NCI-H2171 (cell line): Measurements from ENCODE around the gene B3GNT7.
"Not testable (repeated sequence)": the region's sequence is repeated elsewhere in the genome, so short reads cannot be mapped to it uniquely, and the experiment has no call there.

ENCODE experiments used
- DNase-seq: peaks from one replicate; lab custom pipeline; 2025; lab: John Stamatoyannopoulos, UW

B3GNT7 gene

DNA sequence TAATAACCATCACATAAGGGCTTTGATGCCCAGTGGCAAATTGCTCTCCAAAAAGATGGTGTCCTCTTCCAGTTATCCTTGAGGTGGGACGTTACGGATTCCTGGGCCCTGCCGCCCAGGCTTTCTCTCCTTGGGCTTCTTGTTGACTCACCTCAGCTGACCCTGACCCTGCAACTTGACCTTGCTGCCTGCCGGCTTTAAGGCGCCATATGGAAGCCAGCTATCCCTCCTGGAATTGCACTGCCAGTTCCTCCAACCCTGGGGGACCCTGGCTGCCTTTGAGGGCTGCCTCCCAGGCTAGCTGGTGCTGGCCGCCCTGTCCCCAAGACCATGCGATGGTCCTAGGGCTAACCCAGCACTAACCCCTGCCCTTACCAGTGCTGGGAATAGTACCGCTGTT is 28.3 kb upstream of the B3GNT7 start:
- no peak for DNase-seq

GRCh38 chr2:231369580-231370428 is 25.7 kb upstream of the B3GNT7 start:
- DNase-seq, result no peak

DNA sequence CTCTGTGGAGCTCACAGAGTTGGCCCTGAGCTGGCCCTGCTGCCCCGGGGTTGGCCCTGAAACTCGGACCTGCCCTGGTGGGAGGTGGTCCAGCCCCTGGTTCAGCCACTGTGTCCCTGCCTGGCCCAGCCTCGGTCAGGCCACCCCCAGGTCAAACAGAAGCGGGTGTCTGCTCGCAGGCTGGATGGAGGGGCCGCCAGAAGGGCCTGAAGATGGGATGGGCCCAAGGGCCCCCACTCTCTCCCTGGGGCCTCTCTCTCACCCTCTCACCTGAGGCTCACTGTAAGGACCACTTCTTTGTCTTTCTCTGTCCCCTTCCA is 25.1 kb upstream of the B3GNT7 start:
- no peak for DNase-seq

- no peak for DNase-seq
Observed at GRCh38 chr2:231370749-231371429, 24.6 kb upstream of the B3GNT7 start.

DNA sequence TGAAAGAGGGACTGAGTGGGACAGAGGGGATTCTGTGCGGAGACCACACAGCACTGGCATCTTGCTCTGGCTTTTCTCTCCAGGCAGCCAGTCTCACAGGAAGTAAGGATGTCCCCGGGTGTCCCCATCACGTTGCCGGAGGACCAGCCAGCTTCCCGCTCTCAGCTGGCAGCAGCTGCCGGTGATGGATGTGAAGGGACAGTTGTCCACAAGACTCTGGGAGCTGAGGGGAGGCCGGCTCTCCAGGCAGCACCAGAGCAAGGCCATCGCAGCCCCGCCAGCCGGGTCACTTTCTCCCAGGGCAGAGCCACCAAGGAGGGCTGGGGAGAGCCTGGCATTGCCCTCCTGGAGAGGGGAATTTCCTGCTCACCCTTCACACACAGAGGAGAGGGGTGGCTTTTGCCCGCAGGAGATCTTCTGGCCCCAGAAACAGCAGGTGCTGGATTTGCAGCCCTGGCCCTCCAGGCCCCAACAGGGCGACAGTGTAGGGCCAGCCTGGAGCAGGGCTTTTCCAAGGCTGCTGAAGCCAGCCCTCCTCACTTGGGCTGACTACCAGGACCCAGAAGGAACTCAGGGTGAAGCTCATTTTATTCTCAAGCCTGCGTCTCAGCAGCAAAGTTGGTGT is 24.0 kb upstream of the B3GNT7 start:
- no peak for DNase-seq

- no peak for DNase-seq
Observed at GRCh38 chr2:231372326-231372725, 23.2 kb upstream of the B3GNT7 start.

GRCh38 chr2:231373184-231373583 is 22.3 kb upstream of the B3GNT7 start:
- no peak for DNase-seq

DNA sequence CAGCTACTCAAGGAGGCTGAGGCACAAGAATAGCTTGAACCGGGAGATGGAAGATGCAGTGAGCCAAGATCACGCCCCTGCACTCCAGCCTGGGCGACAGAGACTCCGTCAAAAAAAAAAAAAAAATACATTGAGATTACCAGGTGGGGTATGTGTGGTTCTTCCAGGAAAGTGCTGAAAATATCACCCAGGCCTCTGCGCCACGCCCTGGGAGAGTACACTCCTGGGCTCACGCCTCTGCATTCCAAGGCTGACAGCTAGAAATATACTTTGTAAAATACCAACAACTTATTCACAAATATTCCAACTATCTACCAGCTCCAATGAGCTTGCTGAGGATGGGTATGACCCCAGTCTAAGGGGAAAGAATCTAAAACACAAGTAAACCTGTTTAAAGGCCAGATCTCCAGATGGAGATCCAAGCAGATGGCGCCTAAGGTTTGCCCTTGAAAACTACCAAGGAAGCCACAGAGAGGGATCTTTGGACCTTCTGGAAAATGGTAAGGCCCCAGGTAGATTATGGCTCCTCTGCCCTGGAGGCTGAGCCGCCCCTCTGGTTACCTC is 21.6 kb upstream of the B3GNT7 start:
- no peak for DNase-seq

DNA sequence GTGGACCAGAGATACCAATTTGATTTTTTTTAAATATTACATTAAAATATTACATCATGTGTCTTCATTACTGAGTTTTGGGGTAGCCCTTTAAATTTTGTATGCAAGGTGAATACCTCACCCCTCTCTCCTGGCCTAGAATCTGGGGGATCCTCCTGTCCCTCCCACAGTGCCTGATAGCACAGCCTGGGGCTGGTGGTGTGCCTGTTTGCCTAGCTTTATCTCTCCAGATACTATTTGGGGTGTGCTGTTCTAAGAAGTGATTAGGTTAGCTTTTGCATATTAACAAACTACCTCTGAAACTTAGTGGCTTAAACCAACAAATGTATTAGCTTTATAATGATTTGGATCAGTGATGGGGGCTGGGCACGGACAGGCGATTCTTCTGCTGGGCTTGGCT is 20.7 kb upstream of the B3GNT7 start:
- DNase-seq, result no peak

DNA sequence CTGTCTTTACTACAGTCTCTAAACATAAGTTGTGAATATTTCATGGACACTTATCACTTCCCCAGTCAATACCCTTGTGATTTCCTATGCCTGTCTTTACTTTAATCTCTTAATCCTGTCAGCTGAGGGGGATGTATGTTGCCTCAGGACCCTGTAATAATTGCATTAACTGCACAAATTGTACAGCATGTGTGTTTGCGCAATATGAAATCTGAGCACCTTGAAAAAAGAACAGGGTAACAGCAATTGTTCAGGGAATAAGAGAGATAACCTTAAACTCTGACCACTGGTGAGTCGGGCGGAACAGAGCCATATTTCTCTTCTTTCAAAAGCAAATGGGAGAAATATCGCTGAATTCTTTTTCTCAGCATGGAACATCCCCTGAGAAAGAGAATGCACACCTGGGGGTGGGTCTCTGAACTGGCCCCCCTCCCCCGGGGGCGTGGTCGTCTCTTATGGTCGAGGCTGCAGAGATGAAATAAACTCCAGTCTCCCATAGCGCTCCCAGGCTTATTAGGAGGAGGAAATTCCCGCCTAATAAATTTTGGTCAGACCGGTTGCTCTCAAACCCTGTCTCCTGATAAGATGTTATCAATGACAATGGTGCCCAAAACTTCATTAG is 19.4 kb upstream of the B3GNT7 start:
- DNase-seq, result not testable (repeated sequence)

GRCh38 chr2:231376857-231377256 is 18.7 kb upstream of the B3GNT7 start:
- DNase-seq, result no peak

- DNase-seq, result no peak
Observed at GRCh38 chr2:231378026-231378722, 17.3 kb upstream of the B3GNT7 start.

- no peak for DNase-seq
Observed at GRCh38 chr2:231379266-231380215, 16.0 kb upstream of the B3GNT7 start.

DNA sequence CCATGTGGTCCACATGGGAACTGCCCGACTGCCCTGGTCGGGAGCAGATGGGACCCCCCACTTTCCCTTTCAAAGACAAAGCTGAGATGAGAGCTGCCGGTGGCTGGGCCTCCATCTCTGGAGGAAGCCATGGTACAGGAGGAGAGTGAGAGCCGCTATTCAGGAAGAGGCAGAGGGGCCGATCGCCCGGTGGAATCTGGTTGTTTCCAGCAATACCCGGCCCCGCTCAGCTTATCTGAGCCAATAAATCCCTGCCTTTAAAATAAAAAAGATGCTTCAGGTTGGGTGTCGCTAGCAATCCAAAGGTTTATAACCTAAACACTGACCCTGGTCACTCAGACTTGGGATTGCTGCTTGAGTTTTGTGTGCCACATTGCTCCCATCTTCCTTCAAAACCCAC is 15.2 kb upstream of the B3GNT7 start:
- DNase-seq, result no peak

- no peak for DNase-seq
Observed at GRCh38 chr2:231380991-231381847, 14.3 kb upstream of the B3GNT7 start.

- DNase-seq, result no peak
Observed at GRCh38 chr2:231382116-231382515, 13.4 kb upstream of the B3GNT7 start.

DNA sequence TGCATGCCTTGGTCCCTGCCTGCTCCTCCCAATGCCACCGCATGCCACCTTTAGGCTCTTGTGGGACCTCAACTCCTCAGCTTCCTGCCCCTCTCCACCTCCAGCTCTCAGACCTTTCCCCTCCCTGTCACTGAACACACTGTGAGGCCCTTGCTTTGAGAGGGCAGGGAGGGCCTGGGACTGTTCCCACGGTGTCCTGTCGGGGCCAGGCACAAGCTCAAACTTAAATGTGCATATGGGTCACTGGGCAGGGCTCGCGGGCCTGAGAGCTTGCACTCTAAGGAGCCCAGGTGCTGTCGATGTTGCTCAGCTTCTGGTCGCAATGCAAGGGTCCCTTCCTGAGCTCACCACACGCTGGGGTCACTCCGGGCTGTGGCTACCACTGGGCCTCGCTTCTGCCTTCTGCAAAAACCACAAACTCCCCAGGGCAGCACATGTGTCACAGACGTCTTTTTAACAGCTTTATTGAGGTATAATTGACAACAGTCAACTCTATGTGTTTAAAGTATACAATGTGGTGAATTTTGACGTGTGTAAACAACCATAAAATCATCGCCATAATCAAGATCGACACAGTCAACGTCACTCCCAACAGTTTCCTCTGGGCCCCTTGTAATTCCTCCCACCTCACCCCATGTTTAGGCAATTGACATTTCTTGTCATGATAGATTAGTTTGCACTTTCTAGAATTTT is 11.9 kb upstream of the B3GNT7 start:
- DNase-seq, result no peak

DNA sequence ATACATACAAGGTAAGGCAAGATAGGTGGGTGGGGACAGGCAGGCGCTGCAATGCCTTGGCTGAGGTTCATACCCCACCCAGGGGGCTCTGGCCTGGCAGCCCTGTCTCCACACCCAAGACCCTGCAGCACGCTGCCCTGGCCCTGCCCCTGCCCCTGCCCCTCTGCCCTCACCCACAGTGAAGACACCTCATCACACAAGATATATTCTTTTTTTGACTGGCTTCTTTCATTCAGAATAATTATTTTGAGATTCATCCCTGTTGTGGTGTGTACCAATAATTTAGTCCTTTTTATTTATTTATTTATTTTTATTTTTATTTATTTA is 11.4 kb upstream of the B3GNT7 start:
- no peak for DNase-seq

DNA sequence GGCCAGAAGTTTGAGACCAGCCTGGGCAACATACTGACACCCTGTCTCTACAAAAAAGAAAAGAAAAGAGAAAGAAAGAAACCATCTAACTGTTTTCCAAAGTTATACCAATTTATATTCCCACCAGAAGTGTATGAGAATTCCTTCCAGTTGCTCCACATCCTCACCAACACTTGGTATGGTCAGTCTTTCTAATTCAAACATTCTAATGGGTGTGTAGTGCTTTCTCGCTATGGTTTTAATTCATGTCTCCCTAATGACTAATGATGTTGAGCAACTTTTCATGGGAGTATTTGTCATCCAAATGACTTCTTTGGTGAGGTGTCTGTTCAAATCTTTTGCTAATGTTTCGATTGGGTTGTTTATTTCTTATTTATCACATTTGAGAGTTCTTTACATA is 10.5 kb upstream of the B3GNT7 start:
- DNase-seq, result no peak
